SK-N-MC (cell line): Measurements from ENCODE around the gene TSPAN32.

Experiments used
- DNase-seq: peaks from one replicate; pipeline ENCODE4 v3.0.0-alpha.2; 2011; ENCODE audit warnings: low read depth, low spot score
- H3K27ac ChIP-seq: fragments of 200-600 bp; sonication (generic); 2 replicates; pipeline ENCODE4 v1.5.1; 2016; ENCODE audit warnings: mixed run types
- H3K36me3 ChIP-seq: fragments of 200-600 bp; sonication (generic); 2 replicates; pipeline ENCODE4 v1.6.1; 2017; ENCODE audit warnings: antibody characterized with exemption, low read length, mixed read lengths; ENCODE audit not compliant: insufficient read depth
- H3K4me3 ChIP-seq: fragments of 200-600 bp; sonication (generic); 2 replicates; pipeline ENCODE4 v1.5.1; 2016
- H3K9ac ChIP-seq: fragments of 200-600 bp; sonication (generic); 2 replicates; pipeline ENCODE4 v1.8.0; 2017; ENCODE audit warnings: mixed run types, mixed read lengths; ENCODE audit not compliant: insufficient read length
- H3K9me3 ChIP-seq: fragments of 200-600 bp; sonication (generic); 2 replicates; pipeline ENCODE4 v1.6.1; 2017; ENCODE audit warnings: low read depth, mild to moderate bottlenecking, antibody characterized with exemption, low read length, moderate library complexity, mixed read lengths
- EZH2 ChIP-seq: fragments of 200-600 bp; sonication (generic); IDR thresholded peaks from one replicate; pipeline ENCODE4 v1.6.1; 2017; ENCODE audit warnings: antibody characterized with exemption
- FOXP2 ChIP-seq: optimal IDR thresholded peaks from 2 replicates; pipeline ENCODE3; 2011; ENCODE audit warnings: mild to moderate bottlenecking, moderate library complexity; ENCODE audit not compliant: insufficient read depth; ENCODE audit errors: extremely low read length, control extremely low read depth
- POLR2AphosphoS5 ChIP-seq: IDR thresholded peaks from 2 replicates; pipeline ENCODE4 v1.6.1; 2012; ENCODE audit warnings: mild to moderate bottlenecking, low read depth, low read length, borderline replicate concordance

Gene TSPAN32

DNA sequence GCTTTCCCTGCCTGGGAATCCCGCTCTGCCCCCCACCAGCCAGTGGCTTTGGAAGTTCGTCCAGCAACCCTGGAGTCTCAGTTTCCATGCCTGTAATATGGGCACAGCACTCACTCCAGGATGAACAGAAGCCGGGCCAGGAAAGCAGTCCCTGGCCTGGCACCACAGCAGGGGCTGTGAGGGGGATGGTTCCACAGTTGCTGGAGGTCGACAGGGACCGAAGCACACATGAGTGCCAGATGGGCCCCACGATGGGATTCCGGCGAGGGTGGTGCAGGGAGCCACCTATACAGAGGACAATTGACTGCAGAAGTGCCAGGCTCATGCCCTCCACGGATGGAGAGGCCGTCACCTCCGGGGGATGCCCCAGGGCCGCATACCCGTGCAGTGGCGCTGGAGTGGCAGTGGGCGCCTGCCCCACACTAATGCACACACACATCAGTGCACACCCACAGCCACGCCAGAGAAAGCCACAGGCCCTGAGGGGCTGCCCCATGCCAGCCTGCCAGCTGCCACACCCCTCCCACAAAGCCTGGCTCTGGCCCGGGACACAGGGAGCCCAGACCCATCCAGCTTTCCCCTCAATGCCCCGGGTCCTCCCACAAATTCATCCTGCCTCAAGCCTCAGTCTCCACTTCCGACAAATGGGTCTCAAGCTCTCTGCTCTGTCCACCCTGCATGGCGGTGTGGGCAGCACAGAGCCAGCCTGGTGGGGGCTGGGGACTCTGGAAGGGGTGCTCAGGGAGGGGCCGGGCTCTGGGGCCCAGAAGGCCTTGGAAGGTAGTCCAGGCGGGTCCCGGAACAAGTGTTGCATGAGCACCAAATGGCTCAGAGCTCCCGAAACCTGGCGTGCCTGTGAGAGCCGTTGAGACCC is 41.1 kb upstream of the TSPAN32 start:
- no peaks in the 10 kb centered on the region for H3K36me3 ChIP-seq
- H3K27ac ChIP-seq: no peak overlapping the region
- no peaks in the 10 kb centered on the region for H3K9me3 ChIP-seq
- DNase-seq: no peak
- no peak for TF ChIP-seq FOXP2
- no peak for TF ChIP-seq POLR2AphosphoS5
- no peak for TF ChIP-seq EZH2
- no peak overlapping the region for H3K4me3 ChIP-seq
- H3K9ac ChIP-seq: no peak overlapping the region

DNA sequence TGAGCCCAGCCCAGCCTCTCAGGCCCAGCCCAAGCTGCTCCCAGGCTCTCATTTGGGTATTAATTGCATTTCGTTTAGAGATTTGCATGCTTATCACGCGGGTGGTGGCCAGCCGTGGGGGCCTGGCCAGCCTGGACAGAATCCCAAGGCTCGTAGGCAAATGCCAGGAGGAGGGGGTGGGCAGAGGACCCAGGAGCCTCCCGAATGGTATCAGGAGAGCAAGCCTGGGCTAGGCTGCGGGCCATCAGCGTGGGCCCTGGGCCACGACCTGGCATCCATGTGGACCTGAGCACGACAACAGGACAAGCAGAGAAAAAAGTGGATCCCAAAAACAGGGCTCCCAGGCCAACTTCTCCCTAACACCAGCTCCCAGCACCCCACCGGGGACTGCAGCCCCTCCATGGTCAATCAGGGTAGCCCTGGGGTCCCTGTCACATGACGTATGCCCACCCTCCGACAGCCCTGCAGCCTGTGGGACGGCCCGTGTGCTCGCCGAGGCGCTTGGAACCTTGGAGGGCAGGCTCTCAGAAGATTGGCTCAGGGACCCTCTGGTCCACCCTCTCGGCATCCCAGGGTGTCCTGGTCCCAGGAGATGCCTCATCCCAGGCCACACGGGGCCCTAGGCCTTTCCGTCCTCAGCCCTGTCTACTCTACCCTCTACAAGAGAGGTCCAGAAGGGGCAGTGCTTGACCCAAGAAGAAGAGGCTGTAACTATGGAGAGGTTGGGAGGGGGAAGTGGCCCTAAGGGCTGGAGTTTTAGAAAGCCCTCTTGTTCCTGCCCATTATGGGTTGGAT is 40.2 kb upstream of the TSPAN32 start:
- H3K27ac ChIP-seq: no peak overlapping the region
- DNase-seq: no peak
- H3K4me3 ChIP-seq: no peak overlapping the region
- no peaks in the 10 kb centered on the region for H3K9me3 ChIP-seq
- no peak for TF ChIP-seq EZH2
- no peak for TF ChIP-seq POLR2AphosphoS5
- TF ChIP-seq FOXP2: no peak
- H3K9ac ChIP-seq: no peak overlapping the region
- H3K36me3 ChIP-seq: no peaks in the 10 kb centered on the region

GRCh38 chr11:2262301-2263070 is 39.3 kb upstream of the TSPAN32 start:
- H3K9me3 ChIP-seq: no peaks in the 10 kb centered on the region
- no peak overlapping the region for H3K9ac ChIP-seq
- no peaks in the 10 kb centered on the region for H3K36me3 ChIP-seq
- no peak for DNase-seq
- H3K27ac ChIP-seq: no peak overlapping the region
- no peak overlapping the region for H3K4me3 ChIP-seq
- TF ChIP-seq EZH2: no peak
- no peak for TF ChIP-seq FOXP2
- TF ChIP-seq POLR2AphosphoS5: no peak

GRCh38 chr11:2263071-2263565 is 38.7 kb upstream of the TSPAN32 start:
- Histone ChIP-seq H3K9ac (no peak overlapping the region), H3K4me3 (no peak overlapping the region), H3K9me3 (no peaks in the 10 kb centered on the region), H3K36me3 (no peaks in the 10 kb centered on the region), H3K27ac (no peak overlapping the region)
- no peak for DNase-seq
- TF ChIP-seq FOXP2 (no peak), EZH2 (no peak), POLR2AphosphoS5 (no peak)

DNA sequence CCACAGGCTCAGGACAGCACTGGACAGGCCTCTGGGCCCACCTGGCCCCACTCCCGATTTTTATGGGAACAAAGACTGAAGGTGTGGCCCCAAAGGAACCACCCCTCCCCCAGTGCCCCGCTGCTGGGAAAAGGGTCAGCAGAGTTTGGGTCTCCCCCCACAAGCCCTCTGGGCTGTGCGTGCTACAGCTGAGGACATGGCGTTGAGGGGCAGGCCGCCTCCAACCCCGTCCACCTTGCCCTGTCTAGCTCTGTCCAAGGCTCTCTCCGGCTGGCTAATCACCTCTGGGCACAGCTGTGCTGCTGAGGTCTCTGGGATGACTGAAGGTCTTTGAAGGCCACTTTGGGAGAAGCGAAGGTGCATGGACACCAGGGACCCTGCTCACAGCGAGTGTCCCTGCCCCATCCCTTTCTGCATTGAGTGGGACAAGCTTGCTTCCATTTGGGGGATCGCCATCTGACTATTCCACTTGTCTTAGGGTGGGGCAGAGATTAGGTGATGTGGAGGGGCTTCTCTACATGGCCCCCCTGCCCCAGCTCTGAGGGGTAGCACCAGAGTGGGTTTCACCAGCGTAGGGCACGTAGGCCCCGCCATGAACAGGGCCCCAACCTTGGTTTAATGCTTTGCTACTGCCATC is 38.0 kb upstream of the TSPAN32 start:
- H3K27ac ChIP-seq: no peak overlapping the region
- no peak overlapping the region for H3K4me3 ChIP-seq
- no peak overlapping the region for H3K9ac ChIP-seq
- H3K9me3 ChIP-seq: no peaks in the 10 kb centered on the region
- no peak for TF ChIP-seq FOXP2
- TF ChIP-seq POLR2AphosphoS5: no peak
- TF ChIP-seq EZH2: no peak
- DNase-seq: no peak
- no peaks in the 10 kb centered on the region for H3K36me3 ChIP-seq

DNA sequence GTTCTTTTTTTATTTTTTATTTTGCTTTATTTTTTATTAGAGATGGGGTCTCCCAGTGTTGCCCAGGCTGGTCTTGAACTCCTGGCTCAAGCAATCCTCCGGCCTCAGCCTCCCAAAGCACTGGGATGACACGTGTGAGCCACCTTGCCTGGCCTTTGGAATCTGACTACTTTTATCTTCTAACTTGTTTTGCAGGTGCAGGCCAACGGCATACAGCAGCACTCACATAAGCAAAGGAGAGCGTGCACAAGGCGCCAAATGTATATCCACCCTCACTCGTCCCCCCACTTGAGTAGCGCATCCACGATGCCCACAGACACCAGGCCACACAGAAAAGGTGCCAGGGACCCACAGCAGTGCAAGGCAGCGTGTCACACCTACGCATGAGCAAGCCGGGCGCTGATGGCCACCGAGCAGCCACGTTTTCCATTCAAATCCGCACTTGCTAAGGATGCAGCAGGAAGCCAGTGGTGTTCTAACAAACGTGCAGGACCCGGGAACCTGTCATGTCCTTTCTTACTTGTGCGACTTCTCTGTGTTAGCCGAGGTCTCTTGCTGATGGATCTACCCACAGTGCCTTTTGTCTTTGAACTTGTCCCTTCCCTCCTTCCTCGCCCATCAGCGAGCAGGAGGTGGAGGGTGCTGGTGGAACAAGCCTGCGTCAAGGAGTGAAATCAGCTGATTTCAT is 37.3 kb upstream of the TSPAN32 start:
- no peak overlapping the region for H3K27ac ChIP-seq
- no peak overlapping the region for H3K9ac ChIP-seq
- H3K4me3 ChIP-seq: no peak overlapping the region
- no peak for TF ChIP-seq EZH2
- no peak for TF ChIP-seq POLR2AphosphoS5
- no peak for TF ChIP-seq FOXP2
- no peaks in the 10 kb centered on the region for H3K9me3 ChIP-seq
- no peaks in the 10 kb centered on the region for H3K36me3 ChIP-seq
- DNase-seq: no peak

- Histone ChIP-seq H3K4me3 (no peak overlapping the region), H3K36me3 (no peaks in the 10 kb centered on the region), H3K9me3 (no peaks in the 10 kb centered on the region), H3K27ac (no peak overlapping the region), H3K9ac (no peak overlapping the region)
- no peak for DNase-seq
- TF ChIP-seq EZH2 (no peak), POLR2AphosphoS5 (no peak), FOXP2 (no peak)
Observed at GRCh38 chr11:2265396-2265795, 36.4 kb upstream of the TSPAN32 start.
